Measurements from ENCODE around the gene GZMM. TPM values are rescaled to one million over a fixed set of nuclear protein-coding genes. Genes with fewer than 3 reads are reported as not detected.

GZMM gene
- polyA plus RNA-seq, 1 of the 3 experiments (the other 2 are of a cell fraction): not detected

DNA sequence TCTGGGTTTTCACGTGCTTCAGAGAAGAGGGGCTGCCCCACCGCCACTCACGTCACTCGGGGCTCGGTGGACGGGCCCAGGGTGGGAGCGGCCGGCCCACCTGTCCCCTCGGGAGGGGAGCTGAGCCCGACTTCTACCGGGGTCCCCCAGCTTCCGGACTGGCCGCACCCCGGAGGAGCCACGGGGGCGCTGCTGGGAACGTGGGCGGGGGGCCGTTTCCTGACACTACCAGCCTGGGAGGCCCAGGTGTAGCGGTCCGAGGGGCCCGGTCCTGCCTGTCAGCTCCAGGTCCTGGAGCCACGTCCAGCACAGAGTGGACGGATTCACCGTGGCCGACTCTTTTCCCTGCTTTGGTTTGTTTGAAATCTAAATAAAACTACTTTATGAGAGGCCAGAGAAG, 2.2 kb upstream of the GZMM start:
- no peak for DNase-seq
- H3F3A ChIP-seq (replicated peaks; ENCODE audit: insufficient read depth): no peaks in the 10 kb centered on the region
- WGBS (ENCODE audit: low lambda C conversion rate): 98% methylated on average over 9 of the region's 26 CpGs

DNA sequence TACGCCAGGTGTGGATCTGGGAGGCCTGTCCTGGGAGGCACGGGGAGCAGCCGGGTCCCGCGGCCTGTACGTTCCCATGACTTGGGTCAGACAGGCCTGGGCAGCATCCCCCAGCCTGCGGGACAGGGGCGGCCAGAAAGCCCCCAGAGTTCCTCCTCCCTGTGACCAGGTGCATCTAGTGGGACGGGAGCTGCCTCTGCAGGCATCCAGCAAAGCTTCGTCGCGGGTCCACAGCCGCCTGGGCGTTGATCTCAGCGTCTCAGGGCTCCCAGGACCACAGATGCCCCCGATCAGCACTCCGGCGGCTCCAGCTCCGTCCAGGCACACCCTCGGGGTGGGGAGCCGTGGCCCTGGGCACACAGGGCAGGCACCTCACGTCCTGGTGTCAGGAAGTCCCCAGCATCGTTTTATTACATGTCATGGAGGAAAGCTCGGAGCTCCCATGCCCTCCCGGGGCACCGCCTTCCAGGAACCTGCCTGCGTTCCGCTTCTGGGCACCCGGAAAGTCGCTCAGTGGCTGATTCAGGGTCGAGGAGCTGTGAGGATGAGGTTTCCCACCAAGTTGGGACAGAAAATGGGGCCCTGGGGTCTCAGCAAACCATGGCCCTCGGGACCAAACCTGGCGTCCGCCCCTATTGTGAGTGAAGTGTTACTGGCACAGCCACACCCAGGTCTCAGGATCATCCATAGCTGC, 1.5 kb upstream of the GZMM start:
- H3K27ac ChIP-seq (ENCODE audit: low read depth in 2 of 2, low read length in 1 of 2): no peak overlapping the region
- 91% methylated on average over 11 of the region's 34 CpGs for WGBS (ENCODE audit: low lambda C conversion rate)
- no peaks in the 10 kb centered on the region for H4K20me1 ChIP-seq (ENCODE audit: insufficient read depth)
- peaks cover 7% of the 10 kb centered on the region; the same call in 1 of the 2 replicates for H3K79me2 ChIP-seq (ENCODE audit: insufficient read depth)
- H3F3A ChIP-seq (replicated peaks; ENCODE audit: insufficient read depth): no peaks in the 10 kb centered on the region
- H3K4me1 ChIP-seq (ENCODE audit: control insufficient read depth in 1 of 2, insufficient read depth in 2 of 2, low read depth in 1 of 2, low read length in 1 of 2): no peaks in the 10 kb centered on the region; a peak in 1 of 4 replicates
- no peak overlapping the region for H2AFZ ChIP-seq (ENCODE audit: low read depth)
- H3K36me3 ChIP-seq (replicated peaks in 1 of 2; ENCODE audit: control insufficient read depth in 1 of 2, insufficient read depth in 2 of 2, low read length in 1 of 2): peaks cover 0 to 31% of the 10 kb centered on the region in 2 experiments
- no peak overlapping the region for H3K9ac ChIP-seq
- CTCF ChIA-PET: interaction anchor here (1.0 to 1.9 kb wide), 2 partner anchors 27 to 43 kb away, joined by 4 read pairs; no protein-coding TSS in a partner anchor
- no peak for DNase-seq
- no peak overlapping the region for H3K4me2 ChIP-seq
- no peaks in the 10 kb centered on the region for H3K9me3 ChIP-seq
- POLR2A ChIA-PET: interaction anchor here (1.1 to 1.8 kb wide), 2 partner anchors 11 to 15 kb away, joined by 3 to 8 read pairs; partner anchors contain the start of gene CDC34
- H3K27me3 ChIP-seq (ENCODE audit: insufficient read depth): no peaks in the 10 kb centered on the region
- H3K4me3 ChIP-seq (ENCODE audit: low read depth in 2 of 2, low read length in 1 of 2): no peak overlapping the region
- no peaks in the 10 kb centered on the region for H3K9me2 ChIP-seq
- TF ChIP-seq, protein P1, sequence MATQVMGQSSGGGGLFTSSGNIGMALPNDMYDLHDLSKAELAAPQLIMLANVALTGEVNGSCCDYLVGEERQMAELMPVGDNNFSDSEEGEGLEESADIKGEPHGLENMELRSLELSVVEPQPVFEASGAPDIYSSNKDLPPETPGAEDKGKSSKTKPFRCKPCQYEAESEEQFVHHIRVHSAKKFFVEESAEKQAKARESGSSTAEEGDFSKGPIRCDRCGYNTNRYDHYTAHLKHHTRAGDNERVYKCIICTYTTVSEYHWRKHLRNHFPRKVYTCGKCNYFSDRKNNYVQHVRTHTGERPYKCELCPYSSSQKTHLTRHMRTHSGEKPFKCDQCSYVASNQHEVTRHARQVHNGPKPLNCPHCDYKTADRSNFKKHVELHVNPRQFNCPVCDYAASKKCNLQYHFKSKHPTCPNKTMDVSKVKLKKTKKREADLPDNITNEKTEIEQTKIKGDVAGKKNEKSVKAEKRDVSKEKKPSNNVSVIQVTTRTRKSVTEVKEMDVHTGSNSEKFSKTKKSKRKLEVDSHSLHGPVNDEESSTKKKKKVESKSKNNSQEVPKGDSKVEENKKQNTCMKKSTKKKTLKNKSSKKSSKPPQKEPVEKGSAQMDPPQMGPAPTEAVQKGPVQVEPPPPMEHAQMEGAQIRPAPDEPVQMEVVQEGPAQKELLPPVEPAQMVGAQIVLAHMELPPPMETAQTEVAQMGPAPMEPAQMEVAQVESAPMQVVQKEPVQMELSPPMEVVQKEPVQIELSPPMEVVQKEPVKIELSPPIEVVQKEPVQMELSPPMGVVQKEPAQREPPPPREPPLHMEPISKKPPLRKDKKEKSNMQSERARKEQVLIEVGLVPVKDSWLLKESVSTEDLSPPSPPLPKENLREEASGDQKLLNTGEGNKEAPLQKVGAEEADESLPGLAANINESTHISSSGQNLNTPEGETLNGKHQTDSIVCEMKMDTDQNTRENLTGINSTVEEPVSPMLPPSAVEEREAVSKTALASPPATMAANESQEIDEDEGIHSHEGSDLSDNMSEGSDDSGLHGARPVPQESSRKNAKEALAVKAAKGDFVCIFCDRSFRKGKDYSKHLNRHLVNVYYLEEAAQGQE (IDR thresholded peaks at IDR 0.05; ENCODE audit: low read depth, low read length): no peak
- TF ChIP-seq FOXM1 (IDR thresholded peaks at IDR 0.05; ENCODE audit: low read depth): no peak
- TF ChIP-seq, protein P2, sequence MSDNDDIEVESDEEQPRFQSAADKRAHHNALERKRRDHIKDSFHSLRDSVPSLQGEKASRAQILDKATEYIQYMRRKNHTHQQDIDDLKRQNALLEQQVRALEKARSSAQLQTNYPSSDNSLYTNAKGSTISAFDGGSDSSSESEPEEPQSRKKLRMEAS (IDR thresholded peaks at IDR 0.05; ENCODE audit: low read depth): no peak
- TF ChIP-seq JUND (IDR thresholded peaks at IDR 0.05): no peak
- TF ChIP-seq GABPA (IDR thresholded peaks at IDR 0.05; ENCODE audit: low read depth): no peak
- no peak for TF ChIP-seq NRF1 (IDR thresholded peaks at IDR 0.05; ENCODE audit: low read depth, low read length)
- no peak for TF ChIP-seq FOXJ3 (CRISPR knock-in tag; IDR thresholded peaks at IDR 0.05)
- TF ChIP-seq SIN3A (IDR thresholded peaks at IDR 0.05; ENCODE audit: borderline replicate concordance, low read depth, low read length): no peak
- no peak for TF ChIP-seq TEAD4 (IDR thresholded peaks at IDR 0.05; ENCODE audit: borderline replicate concordance, insufficient read depth)
- TF ChIP-seq MXI1 (IDR thresholded peaks at IDR 0.05; ENCODE audit: low read depth, low read length): no peak

More for the DNA sequence above, 2.2 kb upstream of the GZMM start:
- H3K79me2 ChIP-seq (ENCODE audit: insufficient read depth): peaks cover 7% of the 10 kb centered on the region; the same call in 1 of the 2 replicates
- no peaks in the 10 kb centered on the region for H4K20me1 ChIP-seq (ENCODE audit: insufficient read depth)
- H3K27me3 ChIP-seq (ENCODE audit: insufficient read depth): no peaks in the 10 kb centered on the region
- TF ChIP-seq MXI1 (IDR thresholded peaks at IDR 0.05; ENCODE audit: low read depth, low read length) (no peak), SIN3A (IDR thresholded peaks at IDR 0.05; ENCODE audit: borderline replicate concordance, low read depth, low read length) (no peak), RAD21 (IDR thresholded peaks at IDR 0.05; ENCODE audit: low read length) (no peak), GATA2 (CRISPR knock-in tag; IDR thresholded peaks at IDR 0.05) (no peak), FOXM1 (IDR thresholded peaks at IDR 0.05; ENCODE audit: low read depth) (no peak), YY1 (IDR thresholded peaks at IDR 0.05; ENCODE audit: low read depth) (no peak), RXRA (IDR thresholded peaks at IDR 0.05; ENCODE audit: borderline replicate concordance, low read depth) (no peak), TEAD4 (IDR thresholded peaks at IDR 0.05; ENCODE audit: borderline replicate concordance, insufficient read depth) (no peak)
- TF ChIP-seq, protein P1 (IDR thresholded peaks at IDR 0.05; ENCODE audit: low read depth, low read length): no peak
- TF ChIP-seq, protein P2 (IDR thresholded peaks at IDR 0.05; ENCODE audit: low read depth): no peak
- H3K4me2 ChIP-seq: no peak overlapping the region
- no peaks in the 10 kb centered on the region; a peak in 1 of 4 replicates for H3K4me1 ChIP-seq (ENCODE audit: control insufficient read depth in 1 of 2, insufficient read depth in 2 of 2, low read depth in 1 of 2, low read length in 1 of 2)
- peaks cover 0 to 34% of the 10 kb centered on the region in 2 experiments for H3K36me3 ChIP-seq (replicated peaks in 1 of 2; ENCODE audit: control insufficient read depth in 1 of 2, insufficient read depth in 2 of 2, low read length in 1 of 2)
- CTCF ChIA-PET: interaction anchor here (1.0 to 1.9 kb wide), 2 partner anchors 27 to 44 kb away, joined by 4 read pairs; no protein-coding TSS in a partner anchor
- POLR2A ChIA-PET: interaction anchor here (1.1 to 1.8 kb wide), 2 partner anchors 10 to 15 kb away, joined by 3 to 8 read pairs; partner anchors contain the start of gene CDC34
- no peaks in the 10 kb centered on the region for H3K9me3 ChIP-seq
- no peak overlapping the region for H3K27ac ChIP-seq (ENCODE audit: low read depth in 2 of 2, low read length in 1 of 2)
- H3K9me2 ChIP-seq: no peaks in the 10 kb centered on the region
- no peak overlapping the region for H2AFZ ChIP-seq (ENCODE audit: low read depth)
- no peak overlapping the region for H3K4me3 ChIP-seq (ENCODE audit: low read depth in 2 of 2, low read length in 1 of 2)
- no peak overlapping the region for H3K9ac ChIP-seq
